Bronchial epithelial cell (primary cell): ENCODE data around the gene LRIT2. TPM values are rescaled to one million over a fixed set of nuclear protein-coding genes. Genes with fewer than 3 reads are reported as not detected.
A peak's percentile ranks its signal among the peaks of the same experiment; 100 is the strongest.

Experiments used
- DNase-seq: peaks from one replicate; pipeline ENCODE4 v3.0.0-alpha.2; 2010; ENCODE audit warnings: low read depth
- FAIRE-seq: peaks from 2 replicates; lab custom pipeline; 2011; peaks lifted over from hg19 to GRCh38; lab: Jason Lieb, UNC
- H3K27me3 ChIP-seq: 2 replicates; pipeline ENCODE4 v1.5.1; 2011; ENCODE audit warnings: low read length; ENCODE audit not compliant: control insufficient read depth, insufficient read depth
- H3K36me3 ChIP-seq: 2 replicates; pipeline ENCODE4 v1.5.1; 2011; ENCODE audit warnings: low read length; ENCODE audit not compliant: control insufficient read depth, insufficient read depth
- H3K4me3 ChIP-seq: 2 replicates; pipeline ENCODE4 v1.5.1; 2011; ENCODE audit warnings: mild to moderate bottlenecking, low read depth, low read length, control low read depth
- CTCF ChIP-seq: IDR thresholded peaks from 2 replicates; pipeline ENCODE4 v1.5.1; 2011; ENCODE audit warnings: mild to moderate bottlenecking, moderate library complexity, low read length, control low read depth, inconsistent platforms; ENCODE audit not compliant: insufficient read depth, severe bottlenecking
- total RNA-seq: library from RNA; depleted of rRNA; stranded (reverse); fragments of >200 nt; gene quantifications from 2 replicates; pipeline ENCODE4 v1.2.1, GENCODE V29; 2014

LRIT2 gene
- total RNA-seq, 1 donor from 2014 or later: not detected

- DNase-seq (peak; percentile 19), FAIRE-seq (no peak)
- Histone ChIP-seq H3K27me3 (no peaks in the 10 kb centered on the region), H3K36me3 (peaks cover 1% of the 10 kb centered on the region), H3K4me3 (no peak overlapping the region)
- peak; percentile 83 for TF ChIP-seq CTCF
Observed at GRCh38 chr10:84204122-84204521, 21.2 kb downstream of the LRIT2 start.

GRCh38 chr10:84202349-84202748 is 23.0 kb downstream of the LRIT2 start:
- no peak for FAIRE-seq
- Histone ChIP-seq H3K27me3 (no peaks in the 10 kb centered on the region), H3K4me3 (no peak overlapping the region), H3K36me3 (peaks cover 1% of the 10 kb centered on the region)
- no peak for DNase-seq
- no peak for TF ChIP-seq CTCF

- no peak overlapping the region for H3K4me3 ChIP-seq
- DNase-seq: no peak
- no peak for TF ChIP-seq CTCF
- no peak for FAIRE-seq
- no peaks in the 10 kb centered on the region for H3K27me3 ChIP-seq
- H3K36me3 ChIP-seq: peaks cover 1% of the 10 kb centered on the region
Observed at GRCh38 chr10:84201682-84202081, 23.7 kb downstream of the LRIT2 start.

GRCh38 chr10:84201244-84201606 is 24.1 kb downstream of the LRIT2 start:
- H3K27me3 ChIP-seq: no peaks in the 10 kb centered on the region
- no peak for DNase-seq
- FAIRE-seq: no peak
- no peak overlapping the region for H3K4me3 ChIP-seq
- H3K36me3 ChIP-seq: peaks cover 1% of the 10 kb centered on the region
- TF ChIP-seq CTCF: no peak

GRCh38 chr10:84200537-84201243 is 24.7 kb downstream of the LRIT2 start:
- Histone ChIP-seq H3K36me3 (peaks cover 1% of the 10 kb centered on the region), H3K4me3 (no peak overlapping the region), H3K27me3 (no peaks in the 10 kb centered on the region)
- FAIRE-seq (no peak), DNase-seq (no peak)
- no peak for TF ChIP-seq CTCF

- DNase-seq: no peak
- peaks cover 1% of the 10 kb centered on the region for H3K36me3 ChIP-seq
- H3K27me3 ChIP-seq: peaks cover 1% of the 10 kb centered on the region
- FAIRE-seq: peak; percentile 52
- no peak overlapping the region for H3K4me3 ChIP-seq
- TF ChIP-seq CTCF: no peak
Observed at GRCh38 chr10:84198206-84198915, 27.0 kb downstream of the LRIT2 start.
